ENCODE measurements around the gene NAB2.
A peak's percentile ranks its signal among the peaks of the same experiment; 100 is the strongest.

Gene NAB2, protein sequence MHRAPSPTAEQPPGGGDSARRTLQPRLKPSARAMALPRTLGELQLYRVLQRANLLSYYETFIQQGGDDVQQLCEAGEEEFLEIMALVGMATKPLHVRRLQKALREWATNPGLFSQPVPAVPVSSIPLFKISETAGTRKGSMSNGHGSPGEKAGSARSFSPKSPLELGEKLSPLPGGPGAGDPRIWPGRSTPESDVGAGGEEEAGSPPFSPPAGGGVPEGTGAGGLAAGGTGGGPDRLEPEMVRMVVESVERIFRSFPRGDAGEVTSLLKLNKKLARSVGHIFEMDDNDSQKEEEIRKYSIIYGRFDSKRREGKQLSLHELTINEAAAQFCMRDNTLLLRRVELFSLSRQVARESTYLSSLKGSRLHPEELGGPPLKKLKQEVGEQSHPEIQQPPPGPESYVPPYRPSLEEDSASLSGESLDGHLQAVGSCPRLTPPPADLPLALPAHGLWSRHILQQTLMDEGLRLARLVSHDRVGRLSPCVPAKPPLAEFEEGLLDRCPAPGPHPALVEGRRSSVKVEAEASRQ

DNA sequence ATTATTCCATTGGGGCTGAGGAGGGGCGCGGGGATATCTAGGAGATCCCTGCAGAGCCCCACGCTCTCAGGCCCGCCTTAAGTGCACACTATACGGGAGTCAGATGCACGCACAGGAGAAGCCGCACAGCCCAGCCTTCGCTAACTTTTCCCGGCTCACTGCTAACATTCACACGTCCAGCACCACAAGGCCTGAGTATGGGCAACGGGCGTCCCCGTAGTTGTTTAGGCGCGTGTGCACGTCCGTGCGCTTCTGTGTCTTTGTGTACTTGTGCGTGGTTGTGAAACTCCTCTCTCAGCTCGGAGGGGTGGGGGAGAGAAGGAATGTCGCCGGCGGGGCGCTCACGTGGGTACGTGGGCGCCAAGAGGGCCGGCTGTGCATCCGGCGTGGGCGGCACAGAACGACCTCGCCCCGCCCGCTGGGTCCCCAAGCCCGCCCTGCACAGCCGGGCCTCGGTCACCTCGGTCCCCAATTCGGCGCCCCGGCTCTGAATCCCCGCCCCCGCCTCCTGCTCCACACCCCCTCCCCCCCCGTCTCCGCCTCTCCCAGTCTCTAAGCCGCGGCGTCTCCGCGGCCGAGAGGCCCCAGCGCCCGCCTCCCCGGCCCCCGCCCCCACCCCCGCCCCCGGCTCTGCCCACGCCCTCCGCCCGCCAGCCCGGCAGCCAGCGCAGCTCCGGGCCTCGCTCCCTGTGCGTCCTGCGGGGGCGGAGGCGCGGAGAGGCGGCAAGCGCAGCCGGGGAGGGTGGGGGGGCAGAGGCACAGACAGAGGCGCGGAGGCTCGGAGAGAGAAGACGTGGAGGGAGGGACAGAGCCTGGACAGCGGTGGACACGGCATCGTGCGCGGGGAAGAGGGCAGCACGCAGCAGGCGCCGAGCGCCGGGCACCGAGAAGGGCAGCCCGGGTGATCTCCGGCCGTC lies at the start of gene NAB2:
Gene NAB2 (plus strand): TSS at position 761 of the 917 bp plus-strand sequence. CDS start 158 bp downstream, outside the sequence.
- peak; percentile 86 for DNase-seq (ENCODE audit: extremely low read depth, low read depth)
- TF ChIP-seq, protein P1, sequence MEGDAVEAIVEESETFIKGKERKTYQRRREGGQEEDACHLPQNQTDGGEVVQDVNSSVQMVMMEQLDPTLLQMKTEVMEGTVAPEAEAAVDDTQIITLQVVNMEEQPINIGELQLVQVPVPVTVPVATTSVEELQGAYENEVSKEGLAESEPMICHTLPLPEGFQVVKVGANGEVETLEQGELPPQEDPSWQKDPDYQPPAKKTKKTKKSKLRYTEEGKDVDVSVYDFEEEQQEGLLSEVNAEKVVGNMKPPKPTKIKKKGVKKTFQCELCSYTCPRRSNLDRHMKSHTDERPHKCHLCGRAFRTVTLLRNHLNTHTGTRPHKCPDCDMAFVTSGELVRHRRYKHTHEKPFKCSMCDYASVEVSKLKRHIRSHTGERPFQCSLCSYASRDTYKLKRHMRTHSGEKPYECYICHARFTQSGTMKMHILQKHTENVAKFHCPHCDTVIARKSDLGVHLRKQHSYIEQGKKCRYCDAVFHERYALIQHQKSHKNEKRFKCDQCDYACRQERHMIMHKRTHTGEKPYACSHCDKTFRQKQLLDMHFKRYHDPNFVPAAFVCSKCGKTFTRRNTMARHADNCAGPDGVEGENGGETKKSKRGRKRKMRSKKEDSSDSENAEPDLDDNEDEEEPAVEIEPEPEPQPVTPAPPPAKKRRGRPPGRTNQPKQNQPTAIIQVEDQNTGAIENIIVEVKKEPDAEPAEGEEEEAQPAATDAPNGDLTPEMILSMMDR (IDR thresholded peaks at IDR 0.05; ENCODE audit: low read depth, low read length, missing control alignments): no peak
- peak within 1 kb of the TSS; percentile 95 for H3K4me3 ChIP-seq (replicated peaks; ENCODE audit: low read depth, low read length)

DNA sequence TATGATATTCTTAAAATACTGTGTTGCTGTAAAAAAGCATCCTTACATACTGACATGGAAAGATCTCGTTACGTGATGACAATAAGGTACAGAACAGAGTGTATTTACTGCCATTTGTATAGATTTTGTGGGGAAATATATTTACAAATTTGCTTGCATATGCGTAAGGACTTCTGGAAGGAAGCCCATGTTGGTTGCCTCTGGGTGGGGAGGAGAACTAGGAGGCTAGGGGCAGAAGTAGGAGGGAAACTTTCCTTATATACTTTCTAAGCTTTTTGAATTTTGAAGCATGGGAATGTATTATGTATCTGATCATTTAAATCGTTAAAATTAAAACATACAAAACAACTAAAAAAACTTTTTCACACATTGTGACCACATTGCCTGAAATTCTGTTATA lies 48.7 kb upstream of the NAB2 start:
- TF ChIP-seq, protein P1 (IDR thresholded peaks at IDR 0.05; ENCODE audit: low read depth, low read length, missing control alignments): no peak
- H3K4me3 ChIP-seq (replicated peaks; ENCODE audit: low read depth, low read length): no peak overlapping the region
- no peak for DNase-seq (ENCODE audit: extremely low read depth, low read depth)

DNA sequence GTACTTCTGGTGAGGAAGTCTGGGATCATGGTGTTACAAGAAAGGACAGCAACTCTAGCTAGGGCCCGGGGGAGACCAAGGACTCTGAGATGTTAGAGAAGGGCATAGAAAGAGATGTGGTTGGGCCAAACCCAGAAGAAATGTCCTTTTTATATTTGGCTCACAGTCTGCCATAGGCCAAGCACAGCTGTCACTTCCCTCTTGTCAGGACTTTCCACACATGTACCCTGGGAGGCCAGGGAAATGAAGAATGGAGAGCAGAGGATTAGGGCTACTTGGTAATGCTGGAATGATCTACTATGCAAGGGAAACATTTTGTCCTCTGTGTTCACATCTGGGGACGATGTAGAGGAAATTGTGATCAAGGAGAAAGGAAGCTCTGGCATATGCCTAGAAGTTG lies 48.2 kb upstream of the NAB2 start:
- TF ChIP-seq, protein P1 (IDR thresholded peaks at IDR 0.05; ENCODE audit: low read depth, low read length, missing control alignments): no peak
- no peak overlapping the region for H3K4me3 ChIP-seq (replicated peaks; ENCODE audit: low read depth, low read length)

DNA sequence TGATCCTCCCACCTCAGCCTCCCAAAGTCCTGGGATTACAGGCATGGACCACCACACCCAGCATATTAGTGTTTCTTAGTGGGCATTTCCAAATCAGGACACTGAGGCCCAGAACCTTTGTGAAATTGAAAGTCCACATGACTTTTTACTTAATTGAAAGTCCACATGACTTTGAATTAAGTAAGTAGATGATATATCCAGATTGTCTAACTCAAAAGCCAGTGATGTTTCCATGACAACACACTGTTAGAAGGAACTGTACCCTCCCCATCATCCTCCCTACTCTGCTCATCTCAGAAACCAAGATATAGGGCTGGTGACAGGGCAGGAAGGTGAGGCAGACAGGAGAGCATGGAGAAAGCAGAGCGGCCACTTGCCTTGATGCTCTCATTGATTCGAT lies 46.2 kb upstream of the NAB2 start:
- no peak for DNase-seq (ENCODE audit: extremely low read depth, low read depth)
- TF ChIP-seq, protein P1 (IDR thresholded peaks at IDR 0.05; ENCODE audit: low read depth, low read length, missing control alignments): no peak
- no peak overlapping the region for H3K4me3 ChIP-seq (replicated peaks; ENCODE audit: low read depth, low read length)

More for the DNA sequence above, 48.2 kb upstream of the NAB2 start:
- DNase-seq (ENCODE audit: extremely low read depth, low read depth): no peak

DNA sequence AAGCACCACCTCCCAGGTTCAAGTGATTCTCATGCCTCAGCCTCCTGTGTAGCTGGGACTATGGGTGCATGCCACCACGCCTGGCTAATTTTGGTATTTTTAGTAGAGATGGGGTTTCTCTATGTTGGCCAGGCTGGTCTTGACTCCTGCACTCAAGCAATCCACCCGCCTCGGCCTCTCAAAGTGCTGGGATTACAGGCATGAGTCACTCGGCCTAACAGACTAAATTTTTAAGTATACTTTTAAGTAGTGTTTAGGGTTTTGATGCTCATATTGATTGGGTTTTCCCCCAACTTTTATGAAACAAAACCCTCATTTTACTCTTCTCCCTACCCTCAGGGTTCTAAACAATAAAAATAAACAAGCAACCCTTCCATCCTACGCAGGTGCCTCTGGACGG lies 44.4 kb upstream of the NAB2 start:
- TF ChIP-seq, protein P1 (IDR thresholded peaks at IDR 0.05; ENCODE audit: low read depth, low read length, missing control alignments): no peak
- no peak overlapping the region for H3K4me3 ChIP-seq (replicated peaks; ENCODE audit: low read depth, low read length)
- no peak for DNase-seq (ENCODE audit: extremely low read depth, low read depth)

DNA sequence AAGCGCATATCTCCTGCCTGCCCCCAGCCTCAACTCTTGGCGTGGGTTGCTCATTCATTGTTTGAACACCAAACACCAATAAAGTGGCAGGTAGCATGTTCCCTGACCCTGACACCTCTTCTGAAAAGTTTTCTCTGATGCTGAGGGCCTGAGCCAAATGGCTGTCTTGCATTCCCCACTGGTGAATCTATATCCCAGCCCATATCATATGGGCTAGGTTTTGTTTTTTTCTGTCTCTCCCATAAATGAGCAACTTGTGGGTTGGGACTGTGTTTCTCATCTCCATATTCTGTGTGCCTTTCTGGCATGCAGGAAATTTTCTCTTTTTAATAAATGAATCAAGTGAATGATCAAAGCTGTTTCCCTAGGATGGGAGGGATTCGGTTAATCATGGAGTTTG lies 44.0 kb upstream of the NAB2 start:
- TF ChIP-seq, protein P1 (IDR thresholded peaks at IDR 0.05; ENCODE audit: low read depth, low read length, missing control alignments): no peak
- no peak for DNase-seq (ENCODE audit: extremely low read depth, low read depth)
- no peak overlapping the region for H3K4me3 ChIP-seq (replicated peaks; ENCODE audit: low read depth, low read length)
